A673 (cell line): Measurements from ENCODE around the gene COL4A2. TPM values are rescaled to one million over a fixed set of nuclear protein-coding genes. Genes with fewer than 3 reads are reported as not detected.

Experiments used
- BruUV-seq: library from RNA; stranded (reverse); fragments of 400-500 nt; replicated peaks from 2 replicates; lab custom pipeline; 2021; lab: Mats Ljungman, UMichigan
- CTCF ChIA-PET: fragments of 300-600 bp; sonication (Branson Sonifier 250); formaldehyde crosslinking; loops from one replicate; lab custom pipeline; 2022; ENCODE audit warnings: antibody characterized with exemption; lab: Charles Lee
- POLR2A ChIA-PET: fragments of 300-600 bp; sonication (Branson Sonifier 250); formaldehyde crosslinking; loops from one replicate; lab custom pipeline; 2022; ENCODE audit warnings: antibody characterized with exemption; ENCODE audit not compliant: low non-redundant PET; lab: Charles Lee
- DNase-seq: peaks from one replicate; pipeline ENCODE4 v3.0.0-alpha.2; 2015; ENCODE audit warnings: low spot score
- H3K27ac ChIP-seq: fragments of 200-600 bp; sonication (generic); 2 replicates; pipeline ENCODE4 v1.5.1; 2016; ENCODE audit warnings: mixed run types, low read depth, mild to moderate bottlenecking, mixed read lengths, antibody characterized with exemption, low read length; ENCODE audit not compliant: poor library complexity, severe bottlenecking
- H3K27me3 ChIP-seq: fragments of 200-600 bp; sonication (generic); replicated peaks from 2 replicates; pipeline ENCODE4 v1.6.1; 2017; ENCODE audit warnings: mixed run types, low read depth, mild to moderate bottlenecking, mixed read lengths, antibody characterized with exemption, low read length; ENCODE audit not compliant: insufficient read depth, poor library complexity
- H3K36me3 ChIP-seq: fragments of 200-600 bp; sonication (generic); 2 replicates; pipeline ENCODE4 v1.6.1; 2016; ENCODE audit warnings: mixed run types, mild to moderate bottlenecking, mixed read lengths, antibody characterized with exemption, low read length; ENCODE audit not compliant: insufficient read depth, poor library complexity, severe bottlenecking
- H3K4me1 ChIP-seq: fragments of 200-600 bp; sonication (generic); 2 replicates; pipeline ENCODE4 v1.6.1; 2017; ENCODE audit warnings: mixed run types, mild to moderate bottlenecking, mixed read lengths, antibody characterized with exemption, low read length; ENCODE audit not compliant: insufficient read depth, poor library complexity, severe bottlenecking
- H3K4me3 ChIP-seq: fragments of 200-600 bp; sonication (generic); 2 replicates; pipeline ENCODE4 v1.5.1; 2016; ENCODE audit warnings: low read depth, mixed run types, mild to moderate bottlenecking, mixed read lengths, low read length; ENCODE audit not compliant: poor library complexity, severe bottlenecking
- H3K9me3 ChIP-seq: fragments of 200-600 bp; sonication (generic); 2 replicates; pipeline ENCODE4 v1.6.1; 2016; ENCODE audit warnings: mixed run types, low read depth, mild to moderate bottlenecking, mixed read lengths, antibody characterized with exemption, low read length; ENCODE audit not compliant: poor library complexity, severe bottlenecking
- CTCF ChIP-seq: fragments of 300-800, 200-600 bp; sonication (generic); conservative IDR thresholded peaks from 2 replicates; pipeline ENCODE4 v1.5.1; 2017; ENCODE audit warnings: low read depth, mild to moderate bottlenecking, antibody characterized with exemption, low read length, moderate library complexity, mixed read lengths
- EZH2 ChIP-seq: fragments of 200-600 bp; sonication (generic); IDR thresholded peaks from 2 replicates; pipeline ENCODE4 v1.6.1; 2017; ENCODE audit warnings: borderline replicate concordance, low read depth, mild to moderate bottlenecking, mixed read lengths, antibody characterized with exemption, low read length; ENCODE audit not compliant: poor library complexity, severe bottlenecking
- intact Hi-C: fragments of 100-400 bp; cut with micrococcal nuclease; formaldehyde crosslinking; loops from one replicate; pipeline ENCODE4 v1.10.0; 2022; ENCODE audit not compliant: unreplicated experiment
- total RNA-seq: library from RNA; stranded (reverse); gene quantifications from 2 replicates; pipeline ENCODE4 v1.2.3, GENCODE V29; 2021

The COL4A2 gene
- total RNA-seq, 1 experiment from 2014 or later: 184 TPM

GRCh38 chr13:110463156-110463555 lies 156.1 kb downstream of the COL4A2 start:
- TF ChIP-seq EZH2: no peak
- no peak for TF ChIP-seq CTCF
- no peak for DNase-seq
- ChIA-PET POLR2A (no interaction called here), CTCF (no interaction called here)
- H3K27ac ChIP-seq: no peak overlapping the region
- H3K4me1 ChIP-seq: no peaks in the 10 kb centered on the region
- no peak overlapping the region for H3K4me3 ChIP-seq
- no TSS peak for BruUV-seq
- H3K27me3 ChIP-seq: no peaks in the 10 kb centered on the region
- no peaks in the 10 kb centered on the region for H3K9me3 ChIP-seq
- intact Hi-C loops: no loop called here
- H3K36me3 ChIP-seq: peaks cover 7% of the 10 kb centered on the region

GRCh38 chr13:110463871-110464510 lies 156.9 kb downstream of the COL4A2 start:
- ChIA-PET CTCF (no interaction called here), POLR2A (no interaction called here)
- H3K27ac ChIP-seq: no peak overlapping the region
- intact Hi-C loops: no loop called here
- BruUV-seq: no TSS peak
- no peaks in the 10 kb centered on the region for H3K27me3 ChIP-seq
- H3K36me3 ChIP-seq: peaks cover 2% of the 10 kb centered on the region
- TF ChIP-seq CTCF: no peak
- no peak for TF ChIP-seq EZH2
- no peak for DNase-seq
- H3K9me3 ChIP-seq: no peaks in the 10 kb centered on the region
- no peak overlapping the region for H3K4me3 ChIP-seq
- H3K4me1 ChIP-seq: no peaks in the 10 kb centered on the region

GRCh38 chr13:110464556-110465333 lies 157.7 kb downstream of the COL4A2 start:
- DNase-seq: no peak
- no peaks in the 10 kb centered on the region for H3K9me3 ChIP-seq
- TF ChIP-seq EZH2 (no peak), CTCF (no peak)
- H3K4me1 ChIP-seq: no peaks in the 10 kb centered on the region
- intact Hi-C loops: no loop called here
- ChIA-PET POLR2A (no interaction called here), CTCF (no interaction called here)
- H3K36me3 ChIP-seq: no peaks in the 10 kb centered on the region
- no peak overlapping the region for H3K4me3 ChIP-seq
- no peak overlapping the region for H3K27ac ChIP-seq
- no TSS peak for BruUV-seq
- H3K27me3 ChIP-seq: no peaks in the 10 kb centered on the region
